ENCODE measurements around the gene E2F1. TPM values are rescaled to one million over a fixed set of nuclear protein-coding genes. Genes with fewer than 3 reads are reported as not detected.

Gene E2F1
- total RNA-seq, 4 donors from 2014 or later: 1.3 to 4.2 (median 1.8) TPM

DNA sequence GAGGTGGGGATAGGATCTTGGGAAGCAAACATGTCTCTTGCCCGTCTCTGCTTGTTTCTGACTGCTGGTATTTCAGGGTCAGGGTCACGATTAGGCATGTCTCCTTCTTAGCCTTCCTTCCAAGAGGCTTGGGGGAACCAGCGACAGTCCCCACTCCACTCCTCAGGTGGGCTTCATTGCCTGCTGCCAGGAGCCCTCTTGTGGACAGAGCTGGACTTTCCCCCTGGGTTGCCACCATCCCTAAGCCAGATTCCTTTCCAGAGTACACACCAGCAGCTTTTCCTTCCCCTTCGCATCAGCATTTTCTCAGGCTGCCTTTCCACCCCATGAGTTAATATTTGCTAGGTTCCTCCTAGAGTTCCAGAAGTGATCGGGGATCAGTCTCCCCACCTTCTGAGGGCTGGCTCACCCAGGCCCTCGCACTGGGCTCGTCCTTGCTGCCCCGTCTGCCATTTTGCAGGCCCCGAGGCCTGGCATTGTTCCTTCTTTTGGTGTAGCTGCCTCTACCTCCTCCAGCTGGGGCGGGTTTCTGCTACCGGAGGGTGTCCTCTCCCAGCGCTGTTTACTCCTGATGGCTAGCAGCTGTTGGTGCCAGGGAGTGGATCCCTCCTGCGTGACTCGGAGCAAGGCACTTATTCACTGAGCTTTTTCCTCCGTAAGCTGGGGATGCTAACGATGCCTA is 32.8 kb downstream of the E2F1 start:
- peak in 1 of 2 donors; percentile 69 for DNase-seq (ENCODE audit: low spot score in 2 of 2)
- Histone ChIP-seq H3K4me3 (no peak overlapping the region), H3K36me3 (peaks cover 0 to 26% (median 0%) of the 10 kb centered on the region in 3 donors), H3K9me3 (no peaks in the 10 kb centered on the region), H3K27me3 (no peaks in the 10 kb centered on the region), H3K4me1 (peaks cover 0 to 19% (median 4%) of the 10 kb centered on the region in 4 donors), H3K27ac (no peak overlapping the region)
- 44 to 47% methylated on average over 16 of the region's 16 CpGs for WGBS, 2 donors
- TF ChIP-seq EP300 (IDR thresholded peaks at IDR 0.05): no peak
- TF ChIP-seq, protein P1, sequence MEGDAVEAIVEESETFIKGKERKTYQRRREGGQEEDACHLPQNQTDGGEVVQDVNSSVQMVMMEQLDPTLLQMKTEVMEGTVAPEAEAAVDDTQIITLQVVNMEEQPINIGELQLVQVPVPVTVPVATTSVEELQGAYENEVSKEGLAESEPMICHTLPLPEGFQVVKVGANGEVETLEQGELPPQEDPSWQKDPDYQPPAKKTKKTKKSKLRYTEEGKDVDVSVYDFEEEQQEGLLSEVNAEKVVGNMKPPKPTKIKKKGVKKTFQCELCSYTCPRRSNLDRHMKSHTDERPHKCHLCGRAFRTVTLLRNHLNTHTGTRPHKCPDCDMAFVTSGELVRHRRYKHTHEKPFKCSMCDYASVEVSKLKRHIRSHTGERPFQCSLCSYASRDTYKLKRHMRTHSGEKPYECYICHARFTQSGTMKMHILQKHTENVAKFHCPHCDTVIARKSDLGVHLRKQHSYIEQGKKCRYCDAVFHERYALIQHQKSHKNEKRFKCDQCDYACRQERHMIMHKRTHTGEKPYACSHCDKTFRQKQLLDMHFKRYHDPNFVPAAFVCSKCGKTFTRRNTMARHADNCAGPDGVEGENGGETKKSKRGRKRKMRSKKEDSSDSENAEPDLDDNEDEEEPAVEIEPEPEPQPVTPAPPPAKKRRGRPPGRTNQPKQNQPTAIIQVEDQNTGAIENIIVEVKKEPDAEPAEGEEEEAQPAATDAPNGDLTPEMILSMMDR (IDR thresholded peaks at IDR 0.05): peak; percentile 69 to 81 (median 78)
- TF ChIP-seq POLR2A (IDR thresholded peaks at IDR 0.05): no peak

DNA sequence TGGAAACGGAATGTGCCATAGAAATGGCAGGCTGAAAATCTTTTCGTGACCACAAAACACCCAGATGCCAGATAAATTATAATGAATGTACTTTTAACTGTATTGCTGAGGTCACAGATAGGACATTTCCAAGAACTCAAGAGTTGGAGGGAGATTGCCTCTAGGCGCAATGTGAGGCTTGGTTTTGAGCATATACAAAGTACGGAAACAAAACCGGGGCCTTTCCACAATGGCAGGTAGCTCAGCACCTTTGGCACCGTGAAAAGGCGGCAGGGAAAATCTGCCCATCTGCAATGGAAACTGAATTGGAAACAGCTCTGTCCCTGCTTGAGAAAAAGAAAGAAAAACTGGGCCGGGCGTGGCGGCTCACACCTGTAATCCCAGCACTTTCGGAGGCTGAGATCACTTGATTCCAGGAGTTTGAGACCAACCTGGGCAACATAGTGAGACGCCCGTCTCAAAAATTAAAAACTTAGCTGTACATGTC is 34.6 kb downstream of the E2F1 start:
- TF ChIP-seq, protein P1 (IDR thresholded peaks at IDR 0.05): no peak
- no peak for TF ChIP-seq EP300 (IDR thresholded peaks at IDR 0.05)
- no peak for TF ChIP-seq POLR2A (IDR thresholded peaks at IDR 0.05)
- H3K36me3 ChIP-seq: peaks cover 0 to 11% (median 0%) of the 10 kb centered on the region in 3 donors
- H3K9me3 ChIP-seq: no peaks in the 10 kb centered on the region
- 72 to 76% methylated on average over 13 of the region's 13 CpGs for WGBS, 2 donors
- H3K27ac ChIP-seq: no peak overlapping the region
- peaks cover 0 to 35% (median 4%) of the 10 kb centered on the region in 4 donors for H3K4me1 ChIP-seq
- no peak overlapping the region for H3K4me3 ChIP-seq
- H3K27me3 ChIP-seq: no peaks in the 10 kb centered on the region
- DNase-seq (ENCODE audit: low spot score in 2 of 2): no peak

DNA sequence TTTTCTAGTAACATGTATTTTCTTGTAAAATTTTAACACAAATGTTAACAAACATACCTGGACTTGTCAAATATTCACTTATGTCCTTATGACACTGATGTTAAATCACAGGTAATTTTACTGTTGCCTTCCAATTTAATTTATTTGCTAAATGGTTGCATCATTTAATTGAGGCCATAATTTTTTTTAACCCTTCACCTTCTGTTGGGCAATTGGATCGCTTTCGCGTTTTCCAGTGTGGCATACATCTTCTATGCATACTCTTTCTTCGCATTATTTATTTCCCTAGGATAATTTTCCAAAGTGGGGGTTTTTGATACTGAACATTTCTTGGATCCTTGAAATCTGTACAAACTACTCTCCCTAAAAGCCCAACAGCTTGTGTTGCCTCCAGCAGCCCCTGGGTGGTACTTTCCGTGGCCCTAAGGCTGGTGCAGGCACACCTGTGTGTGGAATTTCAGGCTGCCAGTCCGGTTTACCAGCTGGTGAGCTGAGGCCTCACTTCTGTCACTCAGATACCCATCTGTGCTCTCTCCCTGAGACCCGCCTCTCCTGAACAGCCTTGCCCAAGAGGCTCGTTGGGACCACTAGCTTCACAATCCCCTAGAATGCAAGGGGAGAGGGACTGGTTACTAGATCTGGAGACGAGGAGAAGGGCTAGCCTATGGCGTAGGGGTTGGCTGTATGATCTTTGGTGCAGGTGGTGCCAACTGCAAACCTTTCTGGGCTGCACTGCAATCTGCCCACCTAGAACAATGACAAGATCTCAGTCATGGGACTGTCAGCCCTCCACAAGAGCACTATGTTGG is 35.2 kb downstream of the E2F1 start:
- Histone ChIP-seq H3K4me1 (peaks cover 0 to 35% (median 4%) of the 10 kb centered on the region in 4 donors), H3K27ac (no peak overlapping the region), H3K9me3 (no peaks in the 10 kb centered on the region), H3K27me3 (no peaks in the 10 kb centered on the region), H3K36me3 (peaks cover 0 to 11% (median 0%) of the 10 kb centered on the region in 3 donors), H3K4me3 (no peak overlapping the region)
- TF ChIP-seq EP300 (IDR thresholded peaks at IDR 0.05) (no peak), POLR2A (IDR thresholded peaks at IDR 0.05) (no peak)
- TF ChIP-seq, protein P1 (IDR thresholded peaks at IDR 0.05): no peak
- 78 to 80% methylated on average over 8 to 10 of the region's 10 CpGs for WGBS, 2 donors
- DNase-seq (ENCODE audit: low spot score in 2 of 2): no peak

DNA sequence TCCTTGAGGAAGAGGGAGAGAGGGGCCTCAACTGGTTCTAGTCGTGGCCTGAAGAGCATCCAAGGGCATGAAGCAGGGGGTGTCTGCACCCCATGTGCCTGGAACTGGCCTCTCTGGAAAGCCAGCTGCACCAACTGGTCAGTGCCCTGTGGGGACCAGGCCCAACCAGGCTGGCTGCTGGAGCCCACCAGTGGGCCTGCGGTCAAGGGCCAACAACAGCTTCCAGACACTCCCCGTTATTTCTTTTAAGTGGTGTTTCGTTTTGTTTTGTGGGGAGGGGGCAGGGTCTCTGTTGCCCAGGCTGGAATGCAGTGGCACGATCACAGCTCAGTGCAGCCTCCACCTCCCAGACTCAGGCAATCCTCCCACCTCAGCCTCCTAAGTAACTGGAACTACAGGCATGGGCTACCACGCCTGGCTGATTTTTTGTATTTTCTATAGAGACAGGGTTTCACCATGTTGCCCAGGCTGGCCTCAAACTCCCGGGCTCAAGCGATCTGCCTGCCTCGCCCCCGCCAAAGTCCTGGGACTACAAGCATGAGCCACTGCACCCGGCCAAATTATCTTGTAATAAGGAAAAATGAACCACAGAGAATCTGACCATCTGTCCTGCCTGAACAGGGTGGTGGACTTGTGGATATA is 36.0 kb downstream of the E2F1 start:
- Histone ChIP-seq H3K27me3 (no peaks in the 10 kb centered on the region), H3K4me3 (no peak overlapping the region), H3K4me1 (peaks cover 0 to 35% (median 4%) of the 10 kb centered on the region in 4 donors), H3K9me3 (no peaks in the 10 kb centered on the region), H3K36me3 (peaks cover 0 to 18% (median 0%) of the 10 kb centered on the region in 3 donors), H3K27ac (no peak overlapping the region)
- 86 to 87% methylated on average over 10 to 11 of the region's 11 CpGs for WGBS, 2 donors
- TF ChIP-seq POLR2A (IDR thresholded peaks at IDR 0.05): no peak
- TF ChIP-seq, protein P1 (IDR thresholded peaks at IDR 0.05): no peak
- TF ChIP-seq EP300 (IDR thresholded peaks at IDR 0.05): no peak
- DNase-seq (ENCODE audit: low spot score in 2 of 2): no peak

Measured in tibial nerve (tissue), 4 donors.